Nephron progenitor cell (in vitro differentiated cells): ENCODE data around the gene JCHAIN.

ENCODE experiments used
- DNase-seq: peaks from one replicate; pipeline ENCODE4 v3.0.0; 2021
- H3K27ac Mint-ChIP-seq: 2 replicates; pipeline ENCODE4 v1.8.0; 2021; ENCODE audit warnings: mild to moderate bottlenecking, moderate library complexity, mixed read lengths
- H3K27me3 Mint-ChIP-seq: 2 replicates; pipeline ENCODE4 v1.8.0; 2021; ENCODE audit warnings: mild to moderate bottlenecking, low read depth, mixed read lengths; ENCODE audit not compliant: poor library complexity
- H3K36me3 Mint-ChIP-seq: 2 replicates; pipeline ENCODE4 v1.8.0; 2021; ENCODE audit warnings: low read depth, mixed read lengths
- H3K4me1 Mint-ChIP-seq: 2 replicates; pipeline ENCODE4 v1.8.0; 2021; ENCODE audit warnings: mixed read lengths
- H3K4me3 Mint-ChIP-seq: 2 replicates; pipeline ENCODE4 v1.8.0; 2021; ENCODE audit warnings: mild to moderate bottlenecking, moderate library complexity, mixed read lengths
- H3K9me3 Mint-ChIP-seq: 2 replicates; pipeline ENCODE4 v1.8.0; 2021; ENCODE audit warnings: mild to moderate bottlenecking, moderate library complexity, mixed read lengths
- TF ChIP-seq, protein P1 (sequence below): fragments of 200-600 bp; sonication (generic); IDR thresholded peaks from 2 replicates; pipeline ENCODE4 v1.5.0; 2021; ENCODE audit warnings: antibody characterized with exemption

Gene JCHAIN

DNA sequence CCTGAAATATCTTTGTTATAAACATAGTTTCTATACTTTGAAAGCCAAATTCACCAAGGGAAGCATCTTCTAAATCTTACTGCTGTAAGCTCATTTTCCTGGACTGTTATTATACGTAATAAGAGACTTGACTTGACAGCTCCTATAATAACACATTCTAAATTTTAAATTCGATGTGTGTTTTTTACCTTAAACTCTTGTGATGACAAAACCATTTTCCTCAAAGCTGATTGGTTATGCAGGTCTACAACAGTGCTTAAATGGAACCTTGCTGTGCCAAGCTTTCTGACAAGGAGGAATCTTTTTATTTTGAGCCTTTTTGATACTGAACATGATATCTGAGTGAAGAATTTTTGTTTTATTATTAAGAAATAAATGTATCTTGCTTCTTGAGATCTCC lies 37.9 kb downstream of the JCHAIN start, which contains the start of gene ENAM:
TSS of gene ENAM (plus strand) at position 301 of the 400 bp plus-strand sequence. CDS start 757 bp downstream, outside the sequence.
- Mint-ChIP-seq H3K27me3 (no peaks in the 10 kb centered on the region), H3K4me1 (peaks cover 5% of the 10 kb centered on the region), H3K4me3 (no peak within 1 kb of the TSS), H3K27ac (no peak within 1 kb of the TSS), H3K9me3 (no peaks in the 10 kb centered on the region), H3K36me3 (no peaks in the 10 kb centered on the region)
- DNase-seq = no peak
- TF ChIP-seq, protein P1, sequence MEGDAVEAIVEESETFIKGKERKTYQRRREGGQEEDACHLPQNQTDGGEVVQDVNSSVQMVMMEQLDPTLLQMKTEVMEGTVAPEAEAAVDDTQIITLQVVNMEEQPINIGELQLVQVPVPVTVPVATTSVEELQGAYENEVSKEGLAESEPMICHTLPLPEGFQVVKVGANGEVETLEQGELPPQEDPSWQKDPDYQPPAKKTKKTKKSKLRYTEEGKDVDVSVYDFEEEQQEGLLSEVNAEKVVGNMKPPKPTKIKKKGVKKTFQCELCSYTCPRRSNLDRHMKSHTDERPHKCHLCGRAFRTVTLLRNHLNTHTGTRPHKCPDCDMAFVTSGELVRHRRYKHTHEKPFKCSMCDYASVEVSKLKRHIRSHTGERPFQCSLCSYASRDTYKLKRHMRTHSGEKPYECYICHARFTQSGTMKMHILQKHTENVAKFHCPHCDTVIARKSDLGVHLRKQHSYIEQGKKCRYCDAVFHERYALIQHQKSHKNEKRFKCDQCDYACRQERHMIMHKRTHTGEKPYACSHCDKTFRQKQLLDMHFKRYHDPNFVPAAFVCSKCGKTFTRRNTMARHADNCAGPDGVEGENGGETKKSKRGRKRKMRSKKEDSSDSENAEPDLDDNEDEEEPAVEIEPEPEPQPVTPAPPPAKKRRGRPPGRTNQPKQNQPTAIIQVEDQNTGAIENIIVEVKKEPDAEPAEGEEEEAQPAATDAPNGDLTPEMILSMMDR = no peak

DNA sequence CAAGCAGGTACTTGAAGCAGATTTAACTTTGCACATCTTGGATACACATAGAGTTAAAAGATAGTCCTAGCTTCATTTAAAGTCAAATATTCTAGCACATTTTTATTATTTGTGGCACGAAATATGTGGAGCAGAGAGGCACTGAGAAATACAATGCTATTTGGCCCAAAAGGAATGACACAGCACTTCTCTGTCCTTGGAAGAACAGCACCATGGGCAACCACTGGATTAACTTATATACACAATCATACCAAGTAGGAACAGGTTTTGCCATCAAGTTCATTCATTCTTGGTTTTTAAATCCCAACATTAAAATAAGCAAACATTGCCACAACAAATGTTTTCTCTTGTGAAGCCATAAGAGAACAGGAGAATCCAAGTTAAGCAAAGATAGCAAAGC lies 38.7 kb downstream of the JCHAIN start:
- Mint-ChIP-seq H3K36me3 (no peaks in the 10 kb centered on the region), H3K4me3 (no peak overlapping the region), H3K9me3 (no peaks in the 10 kb centered on the region), H3K27me3 (no peaks in the 10 kb centered on the region), H3K4me1 (peaks cover 8% of the 10 kb centered on the region), H3K27ac (no peak overlapping the region)
- TF ChIP-seq, protein P1 = no peak
- no peak for DNase-seq

DNA sequence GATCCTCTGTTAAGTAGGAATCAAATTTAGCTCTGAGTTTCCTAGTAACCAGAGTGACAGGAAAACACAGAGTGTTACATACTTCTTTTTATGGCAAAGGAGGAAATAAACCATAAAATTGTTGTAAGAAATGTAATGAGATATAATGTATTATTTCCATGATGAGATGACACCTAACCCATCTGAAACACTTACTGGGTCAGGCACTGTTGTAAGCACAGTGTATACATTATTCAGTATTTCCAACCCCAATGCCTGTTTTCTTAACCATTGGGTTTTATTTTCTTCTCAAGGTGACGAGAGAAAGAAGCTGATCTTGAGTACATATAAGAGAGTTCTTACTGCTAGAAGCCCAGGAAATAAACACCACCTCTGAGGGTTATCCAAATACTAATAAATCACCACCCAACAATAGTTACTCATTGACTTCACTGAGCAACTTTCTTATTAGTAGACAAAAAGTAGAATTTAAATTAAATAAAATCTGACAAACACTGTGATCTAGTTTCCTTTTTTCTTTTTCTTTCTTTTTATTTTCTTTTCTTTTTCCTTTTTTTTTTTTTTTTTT lies 42.0 kb downstream of the JCHAIN start:
- Mint-ChIP-seq H3K4me1 (peaks cover 8% of the 10 kb centered on the region), H3K4me3 (no peak overlapping the region), H3K27ac (no peak overlapping the region), H3K27me3 (no peaks in the 10 kb centered on the region), H3K36me3 (no peaks in the 10 kb centered on the region), H3K9me3 (no peaks in the 10 kb centered on the region)
- TF ChIP-seq, protein P1 = no peak
- DNase-seq = no peak

GRCh38 chr4:70623323-70623722 lies 43.0 kb downstream of the JCHAIN start:
- Mint-ChIP-seq H3K36me3 (no peaks in the 10 kb centered on the region), H3K27ac (no peak overlapping the region), H3K4me1 (peaks cover 8% of the 10 kb centered on the region), H3K27me3 (no peaks in the 10 kb centered on the region), H3K9me3 (no peaks in the 10 kb centered on the region), H3K4me3 (no peak overlapping the region)
- TF ChIP-seq, protein P1 = no peak
- no peak for DNase-seq

DNA sequence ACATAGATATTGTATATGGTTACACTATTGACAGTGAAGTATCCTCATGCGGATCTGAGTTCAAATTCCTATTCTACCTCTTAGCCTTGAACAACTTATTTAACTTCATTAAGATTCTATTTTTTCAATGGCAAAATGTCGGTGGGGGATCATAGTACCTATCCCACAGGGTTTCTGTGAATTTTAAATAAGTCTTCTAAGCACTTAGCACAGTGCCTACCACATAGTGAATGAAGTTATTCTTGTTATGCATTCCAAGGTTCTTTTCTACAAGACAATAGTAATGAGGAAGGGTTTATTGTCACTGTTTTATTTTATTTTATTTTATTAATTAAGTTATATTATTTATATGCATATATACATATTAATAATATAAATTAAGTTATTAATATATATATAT lies 46.5 kb downstream of the JCHAIN start:
- DNase-seq = no peak

DNA sequence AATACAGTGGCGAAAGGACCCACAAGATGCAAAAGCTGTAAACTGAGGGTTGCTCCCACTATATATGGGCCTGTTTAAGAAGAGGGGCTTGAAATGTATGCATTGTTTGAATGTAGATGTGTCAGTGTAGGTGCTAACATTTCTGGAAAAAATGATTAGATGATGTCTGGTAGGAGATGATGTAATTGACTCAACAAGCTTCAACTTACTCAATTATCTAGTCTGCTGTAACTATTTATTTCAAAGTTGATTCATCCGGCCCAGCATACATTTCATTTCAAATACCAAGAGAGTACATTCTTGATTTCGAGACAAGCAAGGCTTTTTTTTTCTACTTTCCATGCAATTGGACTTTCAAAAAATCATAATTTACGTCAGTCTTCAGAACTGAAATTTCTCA lies 47.0 kb downstream of the JCHAIN start:
- Mint-ChIP-seq H3K9me3 (no peaks in the 10 kb centered on the region), H3K4me1 (peaks cover 9% of the 10 kb centered on the region), H3K4me3 (no peak overlapping the region), H3K27ac (no peak overlapping the region), H3K27me3 (peaks cover 2% of the 10 kb centered on the region), H3K36me3 (no peaks in the 10 kb centered on the region)
- no peak for DNase-seq
- TF ChIP-seq, protein P1 = no peak

More for the DNA sequence above, 46.5 kb downstream of the JCHAIN start:
- Mint-ChIP-seq H3K36me3 (no peaks in the 10 kb centered on the region), H3K4me1 (peaks cover 8% of the 10 kb centered on the region), H3K27me3 (peaks cover 2% of the 10 kb centered on the region), H3K27ac (no peak overlapping the region), H3K4me3 (no peak overlapping the region), H3K9me3 (no peaks in the 10 kb centered on the region)
- TF ChIP-seq, protein P1 = no peak
